Retinal pigment epithelial cell (primary cell): ENCODE data around the gene ADAP1.
"Not testable (repeated sequence)": the region's sequence is repeated elsewhere in the genome, so short reads cannot be mapped to it uniquely, and the experiment has no call there.

Source experiments
- DNase-seq: peaks from one replicate; pipeline ENCODE4 v3.0.0-alpha.2; 2010; ENCODE audit warnings: low read depth
- H3K4me3 ChIP-seq: 2 replicates; pipeline ENCODE4 v1.5.1; 2011; ENCODE audit warnings: mild to moderate bottlenecking, low read length, control low read depth, moderate library complexity
- CTCF ChIP-seq: conservative IDR thresholded peaks from 2 replicates; pipeline ENCODE4 v1.5.1; 2011; ENCODE audit warnings: low read depth, low read length, control low read depth, inconsistent platforms

Gene ADAP1

DNA sequence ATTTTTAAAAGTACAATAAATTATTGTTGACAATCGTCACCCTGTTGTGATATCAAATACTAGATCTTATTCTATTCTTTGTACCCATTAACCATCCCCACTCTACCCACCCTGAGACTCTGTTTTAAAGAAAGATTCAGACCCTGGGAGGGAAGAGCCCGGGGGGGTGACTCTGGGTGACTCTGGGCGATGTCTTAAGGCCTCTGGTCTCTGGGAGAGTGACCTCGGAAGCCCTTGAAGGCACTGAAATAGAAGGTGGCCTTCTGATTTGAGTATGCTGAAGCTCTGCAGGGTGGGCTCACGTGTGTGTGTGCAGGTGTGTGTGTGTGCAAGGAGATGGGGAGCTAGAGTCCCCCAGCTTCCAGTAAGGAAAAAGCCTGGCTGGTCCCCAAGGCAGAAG lies 9.7 kb downstream of the ADAP1 start:
- no peak for DNase-seq
- no peak for TF ChIP-seq CTCF
- H3K4me3 ChIP-seq = no peak overlapping the region

DNA sequence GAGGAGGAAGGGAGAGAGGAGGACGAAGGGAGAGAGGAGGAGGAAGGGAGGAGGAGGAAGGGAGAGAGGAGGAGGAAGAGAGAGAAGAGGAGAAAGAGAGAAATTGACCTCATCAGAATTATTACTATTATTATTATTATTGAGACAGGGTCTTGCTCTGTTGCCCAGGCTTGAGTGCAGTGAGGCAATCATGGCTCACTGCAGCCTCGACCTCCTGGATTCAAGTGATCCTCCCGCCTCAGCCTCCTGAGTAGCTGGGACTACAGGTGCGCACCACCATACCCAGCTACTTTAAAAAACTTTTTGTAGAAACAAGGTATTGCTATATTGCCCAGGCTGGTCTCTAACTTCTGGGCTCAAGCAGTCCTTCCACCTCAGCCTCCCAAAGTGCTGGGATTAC lies 10.7 kb downstream of the ADAP1 start:
- not testable (repeated sequence) for H3K4me3 ChIP-seq, DNase-seq

GRCh38 chr7:940599-941408 lies 13.7 kb downstream of the ADAP1 start:
- no peak overlapping the region for H3K4me3 ChIP-seq
- no peak for TF ChIP-seq CTCF
- DNase-seq = no peak

DNA sequence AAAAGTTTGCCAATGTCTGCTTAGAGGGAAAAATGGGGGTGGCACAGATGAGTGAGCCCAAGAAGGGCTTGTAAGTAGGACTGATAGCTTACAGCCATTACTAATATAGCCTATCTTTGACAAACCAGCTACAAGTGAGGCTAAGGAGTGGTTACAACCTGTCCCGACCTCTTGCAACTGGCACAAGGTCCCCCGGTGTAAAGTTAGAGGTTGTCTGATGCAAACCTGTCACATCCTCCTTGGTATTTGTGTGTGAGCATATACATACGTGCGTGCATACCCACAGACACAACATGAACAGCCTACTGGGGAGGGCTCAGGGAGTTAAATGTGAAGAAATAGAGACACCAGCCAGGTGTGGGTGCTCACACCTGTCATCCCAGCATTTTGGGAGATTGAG lies 14.6 kb downstream of the ADAP1 start:
- H3K4me3 ChIP-seq = no peak overlapping the region
- no peak for DNase-seq
- no peak for TF ChIP-seq CTCF

DNA sequence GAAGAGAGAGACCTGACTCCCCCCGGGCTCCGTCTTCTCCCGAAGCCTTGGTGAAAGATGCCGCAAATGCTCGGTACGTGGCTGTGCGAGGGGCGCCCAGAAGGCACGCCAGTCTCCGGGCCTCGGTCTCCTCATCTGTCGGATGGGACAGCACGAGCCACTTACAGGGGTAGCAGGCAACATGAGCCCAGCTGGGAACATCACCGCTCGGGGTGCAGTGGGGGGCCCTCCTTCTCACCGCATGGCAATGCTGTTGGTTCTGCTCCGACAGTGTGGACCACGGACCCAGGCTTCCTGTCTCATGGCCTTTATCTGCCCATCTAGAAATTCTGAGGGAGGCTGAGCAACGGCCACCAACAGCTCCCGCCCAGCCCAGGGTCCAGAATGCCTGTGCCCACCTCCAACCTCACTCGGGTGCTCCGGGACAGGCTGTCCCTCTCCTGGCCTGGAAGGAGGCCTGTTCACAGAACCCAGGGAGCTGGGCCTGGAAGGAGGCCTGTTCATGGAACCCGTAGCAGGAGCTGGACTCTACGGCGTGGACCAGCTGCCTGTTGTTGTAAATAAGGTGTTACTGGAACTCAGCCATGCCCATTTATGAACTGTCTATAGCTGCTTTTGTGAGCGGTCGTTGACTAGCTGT lies 15.8 kb downstream of the ADAP1 start:
- H3K4me3 ChIP-seq = no peak overlapping the region
- no peak for TF ChIP-seq CTCF
- DNase-seq = no peak

- no peak for DNase-seq
- TF ChIP-seq CTCF = no peak
- H3K4me3 ChIP-seq = no peak overlapping the region
Observed at GRCh38 chr7:937856-938484, 16.5 kb downstream of the ADAP1 start.

- no peak overlapping the region for H3K4me3 ChIP-seq
- TF ChIP-seq CTCF = no peak
- DNase-seq = no peak
Observed at GRCh38 chr7:936386-937054, 18.0 kb downstream of the ADAP1 start.
